ENCODE measurements around the gene CATSPER3. TPM values are rescaled to one million over a fixed set of nuclear protein-coding genes. Genes with fewer than 3 reads are reported as not detected.
"Not testable (repeated sequence)": the region's sequence is repeated elsewhere in the genome, so short reads cannot be mapped to it uniquely, and the experiment has no call there.

Gene CATSPER3
- total and polyA plus RNA-seq, 3 donors from 2014 or later: 11.8 to 56.6 (median 21.7) TPM

GRCh38 chr5:134976841-134977240 is 9.1 kb downstream of the CATSPER3 start:
- no peak overlapping the region for H3K4me3 ChIP-seq
- DNase-seq: no peak
- H3K36me3 ChIP-seq (ENCODE audit: low read depth, missing control alignments): no peaks in the 10 kb centered on the region
- no peaks in the 10 kb centered on the region for H3K27me3 ChIP-seq
- TF ChIP-seq POLR2A (IDR thresholded peaks at IDR 0.05) (no peak), CTCF (IDR thresholded peaks at IDR 0.05) (no peak)
- no peaks in the 10 kb centered on the region for H3K4me1 ChIP-seq
- no peak overlapping the region for H3K27ac ChIP-seq
- H3K9me3 ChIP-seq: no peaks in the 10 kb centered on the region
- WGBS, 2 donors: 88 to 96% methylated on average over 1 of the region's 1 CpG
- intact Hi-C loops (cut with DNase I; ENCODE audit: low total_unique reads): no loop called here

- no peak for DNase-seq
- no peak for TF ChIP-seq POLR2A (IDR thresholded peaks at IDR 0.05)
- no peak for TF ChIP-seq CTCF (IDR thresholded peaks at IDR 0.05)
Measured at GRCh38 chr5:134979416-134979815, 11.7 kb downstream of the CATSPER3 start.

GRCh38 chr5:134982230-134982629 is 14.5 kb downstream of the CATSPER3 start:
- TF ChIP-seq POLR2A (IDR thresholded peaks at IDR 0.05) (no peak), CTCF (IDR thresholded peaks at IDR 0.05) (no peak)
- WGBS, 2 donors: 91 to 92% methylated on average over 1 of the region's 1 CpG
- no peaks in the 10 kb centered on the region for H3K9me3 ChIP-seq

More at GRCh38 chr5:134979416-134979815, 11.7 kb downstream of the CATSPER3 start:
- intact Hi-C loops (cut with DNase I; ENCODE audit: low total_unique reads): no loop called here
- Histone ChIP-seq H3K9me3 (no peaks in the 10 kb centered on the region), H3K27me3 (no peaks in the 10 kb centered on the region), H3K4me1 (no peaks in the 10 kb centered on the region), H3K36me3 (ENCODE audit: low read depth, missing control alignments) (no peaks in the 10 kb centered on the region), H3K4me3 (no peak overlapping the region), H3K27ac (no peak overlapping the region)
- 85 to 90% methylated on average over 3 of the region's 3 CpGs for WGBS, 2 donors

GRCh38 chr5:134989266-134989830 is 21.6 kb downstream of the CATSPER3 start:
- TF ChIP-seq POLR2A (IDR thresholded peaks at IDR 0.05) (no peak), CTCF (IDR thresholded peaks at IDR 0.05) (no peak)
- 80 to 95% methylated on average over 3 of the region's 3 CpGs for WGBS, 2 donors
- intact Hi-C loops (cut with DNase I; ENCODE audit: low total_unique reads): no loop called here
- Histone ChIP-seq H3K4me1 (no peaks in the 10 kb centered on the region), H3K27me3 (no peaks in the 10 kb centered on the region), H3K36me3 (ENCODE audit: low read depth, missing control alignments) (no peaks in the 10 kb centered on the region), H3K27ac (no peak overlapping the region), H3K4me3 (no peak overlapping the region), H3K9me3 (no peaks in the 10 kb centered on the region)
- no peak for DNase-seq

More at GRCh38 chr5:134982230-134982629, 14.5 kb downstream of the CATSPER3 start:
- no peak for DNase-seq
- H3K4me3 ChIP-seq: no peak overlapping the region
- H3K27me3 ChIP-seq: no peaks in the 10 kb centered on the region
- intact Hi-C loops (cut with DNase I; ENCODE audit: low total_unique reads): no loop called here
- no peak overlapping the region for H3K27ac ChIP-seq
- no peaks in the 10 kb centered on the region for H3K36me3 ChIP-seq (ENCODE audit: low read depth, missing control alignments)
- H3K4me1 ChIP-seq: no peaks in the 10 kb centered on the region

- DNase-seq; H3K4me1 ChIP-seq; H3K36me3 ChIP-seq (ENCODE audit: low read depth, missing control alignments); H3K27me3 ChIP-seq; H3K27ac ChIP-seq; intact Hi-C loops (cut with DNase I; ENCODE audit: low total_unique reads); H3K4me3 ChIP-seq; H3K9me3 ChIP-seq: not testable (repeated sequence)
- WGBS, 2 donors: 65 to 80% methylated on average over 5 of the region's 5 CpGs
Measured at GRCh38 chr5:134990183-134990582, 22.5 kb downstream of the CATSPER3 start.
